HFFc6 (cell line): ENCODE results near the gene UCP1. TPM values are rescaled to one million over a fixed set of nuclear protein-coding genes. Genes with fewer than 3 reads are reported as not detected.

Experiments used
- DNase-seq: peaks from one replicate; pipeline ENCODE4 v3.0.0-alpha.2; 2018
- H3K27ac Mint-ChIP-seq: 2 replicates; pipeline ENCODE4 v1.8.0; 2020; ENCODE audit warnings: mild to moderate bottlenecking, mixed read lengths
- H3K27me3 Mint-ChIP-seq: 2 replicates; pipeline ENCODE4 v1.8.0; 2021; ENCODE audit warnings: mild to moderate bottlenecking, moderate library complexity, mixed read lengths; ENCODE audit not compliant: insufficient read depth
- H3K36me3 Mint-ChIP-seq: 2 replicates; pipeline ENCODE4 v1.8.0; 2021; ENCODE audit warnings: low read depth, mixed read lengths
- H3K4me1 Mint-ChIP-seq: 2 replicates; pipeline ENCODE4 v1.8.0; 2020; ENCODE audit warnings: low read depth, mixed read lengths
- H3K4me3 Mint-ChIP-seq: 2 replicates; pipeline ENCODE4 v1.8.0; 2020; ENCODE audit warnings: mild to moderate bottlenecking, moderate library complexity, mixed read lengths
- H3K9me3 Mint-ChIP-seq: 2 replicates; pipeline ENCODE4 v1.8.0; 2020; ENCODE audit warnings: mild to moderate bottlenecking, mixed read lengths
- CTCF ChIP-seq: fragments of 200-600 bp; sonication (generic); IDR thresholded peaks from 2 replicates; pipeline ENCODE4 v1.5.0; 2021; ENCODE audit warnings: antibody characterized with exemption, mild to moderate bottlenecking
- total RNA-seq, 6 experiments: library from RNA; stranded (reverse); fragmentation: NEBNext Ultra II Directional; extraction: Animal tissue kit (Norgen Biotek cat#: 25700); gene quantifications; 2 replicates in 1 of 6; 3 replicates in 5 of 6; pipeline ENCODE4 v1.2.3, GENCODE V29; 2021

UCP1 gene
- total RNA-seq, 6 experiments from 2014 or later, result not detected

GRCh38 chr4:140600408-140600807, 31.6 kb upstream of the UCP1 start:
- H3K27me3 Mint-ChIP-seq, result peaks cover 26% of the 10 kb centered on the region
- no peak overlapping the region for H3K4me3 Mint-ChIP-seq
- DNase-seq, result no peak
- H3K9me3 Mint-ChIP-seq, result no peaks in the 10 kb centered on the region
- H3K4me1 Mint-ChIP-seq, result no peaks in the 10 kb centered on the region
- no peaks in the 10 kb centered on the region for H3K36me3 Mint-ChIP-seq
- no peak overlapping the region for H3K27ac Mint-ChIP-seq
- TF ChIP-seq CTCF, result no peak

GRCh38 chr4:140595065-140595464, 26.3 kb upstream of the UCP1 start:
- peak; percentile 2 for DNase-seq
- no peaks in the 10 kb centered on the region for H3K36me3 Mint-ChIP-seq
- no peak overlapping the region for H3K27ac Mint-ChIP-seq
- H3K4me3 Mint-ChIP-seq, result no peak overlapping the region
- peaks cover 23% of the 10 kb centered on the region for H3K27me3 Mint-ChIP-seq
- peak; percentile 55 for TF ChIP-seq CTCF
- H3K4me1 Mint-ChIP-seq, result no peaks in the 10 kb centered on the region
- no peaks in the 10 kb centered on the region; the same call in 1 of the 2 replicates for H3K9me3 Mint-ChIP-seq

GRCh38 chr4:140584439-140584838, 15.7 kb upstream of the UCP1 start:
- no peak for DNase-seq
- TF ChIP-seq CTCF, result no peak
- Mint-ChIP-seq H3K9me3 (no peaks in the 10 kb centered on the region), H3K27ac (no peak overlapping the region), H3K4me3 (no peak overlapping the region), H3K27me3 (peaks cover 31% of the 10 kb centered on the region), H3K36me3 (no peaks in the 10 kb centered on the region), H3K4me1 (no peaks in the 10 kb centered on the region)

- TF ChIP-seq CTCF, result no peak
- DNase-seq, result no peak
- no peak overlapping the region for H3K4me3 Mint-ChIP-seq
- H3K27ac Mint-ChIP-seq, result no peak overlapping the region
- no peaks in the 10 kb centered on the region for H3K36me3 Mint-ChIP-seq
- H3K27me3 Mint-ChIP-seq, result peaks cover 39% of the 10 kb centered on the region
- H3K9me3 Mint-ChIP-seq, result no peaks in the 10 kb centered on the region
- H3K4me1 Mint-ChIP-seq, result no peaks in the 10 kb centered on the region
These were observed 12.3 kb upstream of the UCP1 start for GRCh38 chr4:140581078-140581477.

- H3K4me3 Mint-ChIP-seq, result no peak overlapping the region
- peaks cover 38% of the 10 kb centered on the region for H3K27me3 Mint-ChIP-seq
- no peak for TF ChIP-seq CTCF
- no peaks in the 10 kb centered on the region for H3K4me1 Mint-ChIP-seq
- no peaks in the 10 kb centered on the region for H3K36me3 Mint-ChIP-seq
- no peak for DNase-seq
- no peak overlapping the region for H3K27ac Mint-ChIP-seq
- no peaks in the 10 kb centered on the region for H3K9me3 Mint-ChIP-seq
These were observed 10.5 kb upstream of the UCP1 start for GRCh38 chr4:140579278-140579677.

GRCh38 chr4:140575489-140575888, 6.7 kb upstream of the UCP1 start:
- Mint-ChIP-seq H3K36me3 (no peaks in the 10 kb centered on the region), H3K9me3 (peaks cover 16% of the 10 kb centered on the region; the same call in 1 of the 2 replicates), H3K4me1 (no peaks in the 10 kb centered on the region), H3K27me3 (peaks cover 42% of the 10 kb centered on the region), H3K27ac (no peak overlapping the region), H3K4me3 (no peak overlapping the region)
- TF ChIP-seq CTCF, result no peak
- no peak for DNase-seq
